Psoas muscle (tissue), 8 donors: Measurements from ENCODE around the gene NT5DC1. TPM values are rescaled to one million over a fixed set of nuclear protein-coding genes. Genes with fewer than 3 reads are reported as not detected.

ENCODE experiments used
- ATAC-seq, 4 donors: fragments of 200-7000 bp; cut with Tn5 transposase; one replicate each; pipeline ENCODE4 v1.9.1; 2020; ENCODE audit warnings: moderate library complexity in 3 of 4, mild to moderate bottlenecking in 2 of 4
- DNase-seq, 2 donors: peaks; one replicate each; pipeline ENCODE4 v3.0.0-alpha.2; 2020
- H3K27ac ChIP-seq: fragments of 200-600 bp; one replicate; pipeline ENCODE4 v1.8.0; 2022
- H3K27me3 ChIP-seq, 3 donors: fragments of 200-600 bp in 1 of 3; one replicate each; pipeline versions ENCODE4 v1.6.1 to v1.8.0; 2013 to 2022; ENCODE audit warnings: low read length in 2 of 3, mild to moderate bottlenecking in 2 of 3, moderate library complexity in 1 of 3; ENCODE audit not compliant: insufficient read depth in 3 of 3
- H3K36me3 ChIP-seq, 2 donors: fragments of 200-600 bp in 1 of 2; one replicate each; pipeline versions ENCODE4 v1.6.1 to v1.8.0; 2013 to 2022; ENCODE audit warnings: low read depth in 1 of 2, mild to moderate bottlenecking in 1 of 2, moderate library complexity in 1 of 2; ENCODE audit not compliant: insufficient read depth in 1 of 2
- H3K4me1 ChIP-seq: fragments of 200-600 bp; one replicate; pipeline ENCODE4 v1.8.0; 2022
- H3K4me3 ChIP-seq: fragments of 200-600 bp; one replicate; pipeline ENCODE4 v1.8.0; 2022; ENCODE audit warnings: mild to moderate bottlenecking
- H3K9me3 ChIP-seq: fragments of 200-600 bp; one replicate; pipeline ENCODE4 v1.8.0; 2022
- CTCF ChIP-seq: fragments of 200-600 bp; IDR thresholded peaks from one replicate; pipeline ENCODE4 v1.8.0; 2022; ENCODE audit warnings: antibody characterized with exemption
- WGBS, 3 donors: extraction: QIAGEN DNeasy Blood & Tissue Kit; methylation state at CpG; one replicate each; pipeline versions ENCODE4 v1.1.6 to v1.1.7; 2013; 5-methylcytosine and 5-hydroxymethylcytosine counted together
- intact Hi-C, 2 donors: fragments of 100-400 bp; cut with DNase I; formaldehyde crosslinking; loops; one replicate each; pipeline versions ENCODE4 v1.11.0 to v1.14.2; 2022
- polyA plus RNA-seq, 3 donors: library from polyadenylated mRNA; stranded (reverse); fragments of 200-250 nt; gene quantifications; one replicate each; pipeline ENCODE4 v1.2.3, GENCODE V29; 2013
- total RNA-seq, 4 donors: library from RNA; stranded (reverse); fragmentation: NEBNext Ultra II Directional in 2 of 4; extraction: Animal tissue kit (Norgen Biotek cat#: 25700) in 2 of 4; gene quantifications; one replicate each; pipeline versions ENCODE4 v1.2.1 to v1.2.4, GENCODE V29; 2021 to 2023
- donor health status: healthy with polysubstance abuse.
- donor health status: DM: no; HTN: no; CAD: no; lungs with moderate emphysema.
- donor health status: Bipolar disorder and iron deficiency.
- donor health status: healthy.
- donor health status: DM: yes; HTN: yes; CAD: no.
- donor health status: DM: no; HTN: no; CAD: no.
- donor health status: DM: no; HTN: no; CAD: no.
- donor health status: DM: yes; HTN: yes; CAD: no.

Gene NT5DC1
- total and polyA plus RNA-seq, 7 donors: 4.6 to 30.9 (median 26.7) TPM

- no peak for TF ChIP-seq CTCF
- WGBS, 3 donors: 52 to 59% (median 54%) methylated on average over 5 of the region's 5 CpGs
- H3K4me1 ChIP-seq: peaks cover 18% of the 10 kb centered on the region
- H3K27ac ChIP-seq: no peak overlapping the region
- ATAC-seq (no peak), DNase-seq (no peak)
- H3K4me3 ChIP-seq: peak overlapping the region; percentile 88
- intact Hi-C loops: no loop called here
- no peaks in the 10 kb centered on the region for H3K9me3 ChIP-seq
- H3K27me3 ChIP-seq: no peaks in the 10 kb centered on the region
- peaks cover 0 to 6% of the 10 kb centered on the region in 2 donors for H3K36me3 ChIP-seq
Observed at GRCh38 chr6:116255246-116255800, 154.7 kb downstream of the NT5DC1 start.

- H3K9me3 ChIP-seq: no peaks in the 10 kb centered on the region
- no peak for TF ChIP-seq CTCF
- H3K4me3 ChIP-seq: no peak overlapping the region
- H3K36me3 ChIP-seq: peaks cover 0 to 6% of the 10 kb centered on the region in 2 donors
- no peaks in the 10 kb centered on the region for H3K27me3 ChIP-seq
- H3K27ac ChIP-seq: no peak overlapping the region
- ATAC-seq (no peak), DNase-seq (no peak)
- intact Hi-C loops: no loop called here
- WGBS, 3 donors: 88 to 96% (median 92%) methylated on average over 1 of the region's 1 CpG
- H3K4me1 ChIP-seq: peaks cover 15% of the 10 kb centered on the region
Observed at GRCh38 chr6:116256694-116257093, 156.0 kb downstream of the NT5DC1 start.

GRCh38 chr6:116258520-116258919 lies 157.9 kb downstream of the NT5DC1 start:
- H3K4me1 ChIP-seq: peaks cover 11% of the 10 kb centered on the region
- no peaks in the 10 kb centered on the region for H3K27me3 ChIP-seq
- WGBS, 3 donors: 87 to 93% (median 92%) methylated on average over 18 of the region's 18 CpGs
- no peak for TF ChIP-seq CTCF
- intact Hi-C loops: no loop called here
- DNase-seq (no peak), ATAC-seq (no peak)
- no peaks in the 10 kb centered on the region for H3K9me3 ChIP-seq
- H3K27ac ChIP-seq: no peak overlapping the region
- H3K4me3 ChIP-seq: no peak overlapping the region
- H3K36me3 ChIP-seq: peaks cover 0 to 6% of the 10 kb centered on the region in 2 donors

GRCh38 chr6:116263353-116263752 lies 162.7 kb downstream of the NT5DC1 start:
- Histone ChIP-seq H3K9me3 (no peaks in the 10 kb centered on the region), H3K4me3 (no peak overlapping the region), H3K27me3 (no peaks in the 10 kb centered on the region), H3K36me3 (peaks cover 0 to 20% of the 10 kb centered on the region in 2 donors), H3K4me1 (no peaks in the 10 kb centered on the region), H3K27ac (no peak overlapping the region)
- no peak for DNase-seq
- TF ChIP-seq CTCF: no peak
- WGBS, 3 donors: 97 to 100% (median 98%) methylated on average over 1 of the region's 1 CpG
- intact Hi-C loops: no loop called here
- no peak for ATAC-seq
